ENCODE data around the gene SLC9C1.

DNA sequence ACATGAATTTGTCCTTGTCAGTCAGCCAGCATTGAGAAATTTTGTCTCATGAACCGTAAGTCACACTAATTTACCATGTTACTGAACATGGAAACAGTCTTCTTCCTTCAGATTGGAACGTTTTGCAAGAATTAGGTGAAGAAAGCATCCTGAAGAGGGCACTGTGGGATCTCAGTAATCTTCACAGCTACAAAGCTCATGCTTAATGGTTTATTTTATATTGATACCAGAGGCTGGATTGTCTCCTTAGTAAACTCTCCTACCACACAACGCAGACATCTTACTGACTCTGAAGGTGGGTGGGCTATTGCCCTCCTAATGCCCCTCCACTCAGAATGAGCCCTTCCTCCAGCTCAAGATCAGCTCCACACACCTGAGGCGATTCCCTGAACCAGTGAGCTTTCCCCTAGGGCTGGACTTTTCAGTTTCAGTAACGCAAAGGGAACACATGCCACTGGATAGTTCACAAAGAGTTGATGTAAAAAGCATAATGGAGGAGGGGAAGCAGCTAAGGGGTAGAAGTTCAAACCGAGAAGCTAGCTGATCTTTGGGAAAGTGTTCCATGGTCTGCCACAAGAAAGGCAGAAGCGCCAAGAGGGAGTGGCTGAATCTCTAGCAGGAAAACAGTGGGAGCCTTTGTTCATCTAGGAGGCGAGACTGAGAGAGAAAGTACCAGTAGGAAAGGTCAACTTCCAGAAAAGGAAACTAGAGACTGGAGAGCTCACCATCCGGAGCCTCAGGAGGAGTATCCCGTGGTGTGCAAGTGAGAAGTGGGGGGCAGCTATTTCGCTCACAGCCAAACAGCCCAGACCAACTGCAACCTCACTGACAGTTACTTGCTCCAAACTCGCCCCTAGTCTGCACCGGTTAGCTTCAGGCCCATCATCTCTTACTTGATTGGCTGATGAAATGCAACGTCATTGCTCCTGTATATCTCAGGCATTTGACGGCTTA is at the start of gene SLC9C1:
- peak; percentile 64 for TF ChIP-seq CTCF (conservative IDR thresholded peaks at IDR 0.05)
- no peak for TF ChIP-seq ZFX (IDR thresholded peaks at IDR 0.05)

Measured in C4-2B (cell line).